ENCODE results near the gene SAMD5. TPM values are rescaled to one million over a fixed set of nuclear protein-coding genes. Genes with fewer than 3 reads are reported as not detected.

The SAMD5 gene
- total RNA-seq, 1 donor from 2014 or later: 18.6 TPM

DNA sequence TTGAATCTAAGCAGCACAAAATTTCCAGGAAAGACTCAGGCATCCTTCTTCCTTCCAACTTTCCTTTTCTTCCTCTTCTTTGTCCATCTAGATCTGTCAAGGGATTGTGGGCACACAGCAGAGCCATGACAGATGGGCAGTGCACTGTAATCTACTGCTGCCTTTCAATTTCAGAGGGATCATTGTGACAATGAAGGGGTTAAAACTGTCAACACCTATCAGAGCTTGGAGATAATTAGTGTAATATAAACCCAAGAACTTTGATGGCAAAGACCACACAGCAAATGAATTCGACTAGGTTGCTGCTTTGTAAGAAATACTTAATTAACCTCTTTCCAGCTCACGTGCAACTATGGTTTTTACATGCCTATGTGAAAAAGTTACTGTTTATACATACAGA, 55.0 kb downstream of the SAMD5 start:
- no peaks in the 10 kb centered on the region for H3K9me3 Mint-ChIP-seq (ENCODE audit: unreplicated experiment)
- no peak for DNase-seq (ENCODE audit: extremely low spot score, unreplicated experiment)
- H3K27ac Mint-ChIP-seq (ENCODE audit: unreplicated experiment): no peak overlapping the region
- H3K4me3 Mint-ChIP-seq (ENCODE audit: unreplicated experiment): no peak overlapping the region
- H3K4me1 Mint-ChIP-seq (ENCODE audit: unreplicated experiment): peaks cover 37% of the 10 kb centered on the region
- H3K36me3 Mint-ChIP-seq (ENCODE audit: unreplicated experiment): peaks cover 3% of the 10 kb centered on the region
- TF ChIP-seq, protein P1, sequence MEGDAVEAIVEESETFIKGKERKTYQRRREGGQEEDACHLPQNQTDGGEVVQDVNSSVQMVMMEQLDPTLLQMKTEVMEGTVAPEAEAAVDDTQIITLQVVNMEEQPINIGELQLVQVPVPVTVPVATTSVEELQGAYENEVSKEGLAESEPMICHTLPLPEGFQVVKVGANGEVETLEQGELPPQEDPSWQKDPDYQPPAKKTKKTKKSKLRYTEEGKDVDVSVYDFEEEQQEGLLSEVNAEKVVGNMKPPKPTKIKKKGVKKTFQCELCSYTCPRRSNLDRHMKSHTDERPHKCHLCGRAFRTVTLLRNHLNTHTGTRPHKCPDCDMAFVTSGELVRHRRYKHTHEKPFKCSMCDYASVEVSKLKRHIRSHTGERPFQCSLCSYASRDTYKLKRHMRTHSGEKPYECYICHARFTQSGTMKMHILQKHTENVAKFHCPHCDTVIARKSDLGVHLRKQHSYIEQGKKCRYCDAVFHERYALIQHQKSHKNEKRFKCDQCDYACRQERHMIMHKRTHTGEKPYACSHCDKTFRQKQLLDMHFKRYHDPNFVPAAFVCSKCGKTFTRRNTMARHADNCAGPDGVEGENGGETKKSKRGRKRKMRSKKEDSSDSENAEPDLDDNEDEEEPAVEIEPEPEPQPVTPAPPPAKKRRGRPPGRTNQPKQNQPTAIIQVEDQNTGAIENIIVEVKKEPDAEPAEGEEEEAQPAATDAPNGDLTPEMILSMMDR (IDR thresholded peaks at IDR 0.05): no peak
- no peaks in the 10 kb centered on the region for H3K27me3 Mint-ChIP-seq (ENCODE audit: unreplicated experiment)

DNA sequence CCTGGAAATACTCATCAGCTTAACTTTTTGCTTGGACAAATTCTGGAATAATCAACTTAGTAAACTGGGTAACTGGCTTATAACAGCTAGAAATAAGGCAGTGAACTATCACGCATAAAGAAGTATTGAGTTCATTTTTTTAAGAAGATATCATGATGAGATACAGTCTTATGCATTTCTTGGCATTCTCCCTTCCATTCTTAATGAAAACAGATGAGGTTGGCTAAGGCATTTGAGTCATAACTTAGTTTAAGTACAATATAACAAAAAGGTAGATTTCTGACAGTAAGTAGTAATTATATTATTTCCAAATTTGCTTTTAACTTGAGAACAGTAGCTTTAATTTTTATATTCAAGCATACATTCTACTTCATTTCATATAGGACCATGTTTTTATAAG, 56.1 kb downstream of the SAMD5 start:
- Mint-ChIP-seq H3K27ac (ENCODE audit: unreplicated experiment) (no peak overlapping the region), H3K27me3 (ENCODE audit: unreplicated experiment) (no peaks in the 10 kb centered on the region), H3K9me3 (ENCODE audit: unreplicated experiment) (no peaks in the 10 kb centered on the region), H3K4me1 (ENCODE audit: unreplicated experiment) (peaks cover 26% of the 10 kb centered on the region), H3K36me3 (ENCODE audit: unreplicated experiment) (peaks cover 3% of the 10 kb centered on the region), H3K4me3 (ENCODE audit: unreplicated experiment) (no peak overlapping the region)
- no peak for DNase-seq (ENCODE audit: extremely low spot score, unreplicated experiment)
- TF ChIP-seq, protein P1 (IDR thresholded peaks at IDR 0.05): no peak

DNA sequence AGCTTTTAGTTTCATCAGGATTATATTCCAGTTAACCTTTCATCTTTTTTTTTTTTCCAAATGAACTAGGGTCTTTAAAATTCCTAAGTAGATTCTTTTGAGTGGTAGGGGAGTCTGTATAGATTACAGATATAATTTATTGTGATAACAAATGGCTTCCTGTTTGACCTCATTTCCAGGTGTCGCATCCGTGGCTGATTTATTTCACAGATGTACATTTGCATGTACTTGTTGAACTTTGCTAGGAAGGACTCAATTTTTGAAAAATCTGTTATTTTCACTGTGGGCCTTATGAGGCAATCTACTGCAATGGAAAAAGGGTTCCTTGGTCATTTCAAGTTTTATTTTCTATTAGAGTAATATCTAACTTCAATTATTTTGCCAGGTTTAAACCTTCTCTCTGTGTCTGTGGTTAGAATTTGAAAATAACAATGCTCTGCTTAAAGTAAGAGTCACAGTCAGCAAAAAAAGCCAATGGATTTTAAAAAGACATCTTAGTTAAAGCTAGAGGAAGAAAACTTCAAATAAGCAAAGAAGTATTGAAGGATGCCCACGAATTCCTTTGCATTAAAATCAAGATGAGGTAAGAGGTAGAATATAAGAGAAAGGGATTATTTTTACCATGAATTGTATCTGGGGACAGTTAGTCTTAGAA, 57.9 kb downstream of the SAMD5 start:
- H3K27me3 Mint-ChIP-seq (ENCODE audit: unreplicated experiment): no peaks in the 10 kb centered on the region

DNA sequence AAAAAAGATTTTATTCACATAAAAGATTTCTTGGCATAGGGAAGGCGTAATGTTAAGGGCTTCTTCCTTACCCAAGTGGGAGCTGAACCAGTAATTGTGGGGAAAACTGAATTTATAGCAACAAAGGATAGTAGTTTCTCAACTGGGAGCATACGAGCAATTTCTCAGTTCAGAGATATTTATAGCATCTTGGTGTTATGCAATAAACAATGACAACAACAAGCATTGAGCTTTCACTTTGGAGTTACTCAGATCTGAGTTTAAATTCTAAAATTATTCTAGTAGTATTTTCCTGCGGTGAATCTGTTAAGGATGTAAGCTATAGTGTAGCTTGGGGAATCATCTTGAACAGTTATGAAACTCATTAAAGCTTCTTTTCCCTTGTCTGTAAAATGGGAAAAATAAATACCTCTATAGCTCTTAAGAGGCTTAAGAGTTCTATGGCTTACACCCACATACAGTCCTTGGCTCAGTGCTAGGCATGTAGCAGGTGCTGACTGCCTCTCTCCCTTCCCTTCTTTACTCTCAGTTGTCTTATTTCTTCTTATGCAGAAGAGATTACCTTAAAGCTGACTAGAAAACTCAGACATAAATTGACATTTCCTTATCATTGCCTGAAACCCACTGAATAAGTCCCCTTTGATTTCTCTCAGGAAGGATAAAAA, 58.8 kb downstream of the SAMD5 start:
- peaks cover 7% of the 10 kb centered on the region for H3K36me3 Mint-ChIP-seq (ENCODE audit: unreplicated experiment)
- no peaks in the 10 kb centered on the region for H3K9me3 Mint-ChIP-seq (ENCODE audit: unreplicated experiment)
- no peaks in the 10 kb centered on the region for H3K27me3 Mint-ChIP-seq (ENCODE audit: unreplicated experiment)
- H3K4me3 Mint-ChIP-seq (ENCODE audit: unreplicated experiment): no peak overlapping the region
- H3K4me1 Mint-ChIP-seq (ENCODE audit: unreplicated experiment): peaks cover 27% of the 10 kb centered on the region
- TF ChIP-seq, protein P1 (IDR thresholded peaks at IDR 0.05): no peak
- no peak overlapping the region for H3K27ac Mint-ChIP-seq (ENCODE audit: unreplicated experiment)
- DNase-seq (ENCODE audit: extremely low spot score, unreplicated experiment): no peak

More for the DNA sequence above, 57.9 kb downstream of the SAMD5 start:
- peaks cover 7% of the 10 kb centered on the region for H3K36me3 Mint-ChIP-seq (ENCODE audit: unreplicated experiment)
- no peaks in the 10 kb centered on the region for H3K9me3 Mint-ChIP-seq (ENCODE audit: unreplicated experiment)
- no peak for DNase-seq (ENCODE audit: extremely low spot score, unreplicated experiment)
- peaks cover 27% of the 10 kb centered on the region for H3K4me1 Mint-ChIP-seq (ENCODE audit: unreplicated experiment)
- H3K27ac Mint-ChIP-seq (ENCODE audit: unreplicated experiment): no peak overlapping the region
- TF ChIP-seq, protein P1 (IDR thresholded peaks at IDR 0.05): no peak
- H3K4me3 Mint-ChIP-seq (ENCODE audit: unreplicated experiment): no peak overlapping the region

DNA sequence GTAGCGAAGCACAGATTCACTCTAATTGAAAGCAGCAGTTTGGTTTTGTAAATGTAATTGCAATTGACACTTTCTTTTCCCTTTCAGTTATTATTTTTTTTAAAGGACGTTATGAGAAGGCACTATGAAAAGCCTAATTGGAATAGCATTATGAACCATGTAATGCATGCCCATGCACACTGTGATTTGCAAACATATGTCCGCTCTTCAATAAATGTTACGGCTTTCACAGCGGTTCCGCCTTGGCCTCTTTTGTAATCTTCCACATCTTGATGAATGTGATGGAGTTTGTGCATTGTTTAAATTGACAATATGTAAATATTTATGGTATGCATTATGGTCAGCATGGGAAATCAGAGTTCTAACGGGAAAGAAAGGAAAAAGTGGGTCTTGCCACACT, 61.3 kb downstream of the SAMD5 start:
- no peak for DNase-seq (ENCODE audit: extremely low spot score, unreplicated experiment)
- H3K27me3 Mint-ChIP-seq (ENCODE audit: unreplicated experiment): no peaks in the 10 kb centered on the region
- TF ChIP-seq, protein P1 (IDR thresholded peaks at IDR 0.05): no peak
- no peak overlapping the region for H3K27ac Mint-ChIP-seq (ENCODE audit: unreplicated experiment)
- no peak overlapping the region for H3K4me3 Mint-ChIP-seq (ENCODE audit: unreplicated experiment)
- H3K9me3 Mint-ChIP-seq (ENCODE audit: unreplicated experiment): no peaks in the 10 kb centered on the region
- H3K4me1 Mint-ChIP-seq (ENCODE audit: unreplicated experiment): peaks cover 13% of the 10 kb centered on the region
- peaks cover 7% of the 10 kb centered on the region for H3K36me3 Mint-ChIP-seq (ENCODE audit: unreplicated experiment)

Measured in osteocyte (in vitro differentiated cells).